ENCODE data around the gene PDYN. TPM values are rescaled to one million over a fixed set of nuclear protein-coding genes. Genes with fewer than 3 reads are reported as not detected.
A peak's percentile ranks its signal among the peaks of the same experiment; 100 is the strongest.

PDYN gene
- total and polyA plus RNA-seq, 2 donors (not counting 1 experiment from before 2014, with no cell fraction given): not detected

DNA sequence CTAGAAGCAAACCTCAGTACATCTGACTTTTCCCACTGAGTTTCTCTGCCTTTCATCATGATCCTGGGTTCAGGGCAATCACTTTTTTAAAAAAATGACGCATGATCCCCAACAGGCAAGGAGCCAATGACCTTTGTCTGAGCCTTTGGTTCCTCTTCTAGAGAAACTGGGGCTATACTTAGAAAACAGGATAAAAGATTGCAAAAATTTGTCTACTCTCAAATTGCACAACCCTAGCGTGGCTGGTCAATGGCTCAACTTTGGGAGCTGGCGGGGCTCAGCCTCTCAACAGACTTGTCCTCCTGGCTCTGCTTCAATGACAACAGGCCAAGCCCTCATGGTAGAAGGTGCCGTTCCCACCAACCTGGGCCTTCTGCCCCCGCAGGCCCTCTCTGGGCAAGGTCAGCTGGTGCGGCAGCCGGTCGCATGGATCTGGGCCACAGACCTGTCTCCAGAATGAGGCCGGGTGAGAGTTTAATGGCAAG, 48.7 kb downstream of the PDYN start:
- Histone ChIP-seq H3K36me3 (ENCODE audit: control insufficient read depth, insufficient read depth, low read length) (no peaks in the 10 kb centered on the region), H2AFZ (ENCODE audit: low read length) (no peak overlapping the region), H3K4me1 (ENCODE audit: control insufficient read depth, extremely low read depth, insufficient read depth, low read length) (no peaks in the 10 kb centered on the region), H3K4me2 (ENCODE audit: extremely low read depth, insufficient read depth, low read length) (no peak overlapping the region), H3K27ac (ENCODE audit: insufficient read depth, low read length) (no peak overlapping the region), H4K20me1 (ENCODE audit: control insufficient read depth, extremely low read depth, insufficient read depth, low read length) (no peaks in the 10 kb centered on the region), H3K9me3 (ENCODE audit: control insufficient read depth, insufficient read depth, low read depth, low read length) (no peaks in the 10 kb centered on the region), H3K27me3 (ENCODE audit: control insufficient read depth, insufficient read depth, low read length) (peaks cover 6% of the 10 kb centered on the region), H3K9ac (ENCODE audit: insufficient read depth, low read length) (no peak overlapping the region), H3K79me2 (ENCODE audit: control insufficient read depth, insufficient read depth, low read length) (no peaks in the 10 kb centered on the region), H3K4me3 (replicated peaks in 1 of 4; ENCODE audit: control extremely low read depth in 1 of 4, insufficient read depth in 1 of 4, low read depth in 3 of 4, low read length in 4 of 4) (no peak overlapping the region)
- DNase-seq (ENCODE audit: low read depth in 2 of 2): peak in 1 of 2 donors; percentile 47
- TF ChIP-seq, protein P1, sequence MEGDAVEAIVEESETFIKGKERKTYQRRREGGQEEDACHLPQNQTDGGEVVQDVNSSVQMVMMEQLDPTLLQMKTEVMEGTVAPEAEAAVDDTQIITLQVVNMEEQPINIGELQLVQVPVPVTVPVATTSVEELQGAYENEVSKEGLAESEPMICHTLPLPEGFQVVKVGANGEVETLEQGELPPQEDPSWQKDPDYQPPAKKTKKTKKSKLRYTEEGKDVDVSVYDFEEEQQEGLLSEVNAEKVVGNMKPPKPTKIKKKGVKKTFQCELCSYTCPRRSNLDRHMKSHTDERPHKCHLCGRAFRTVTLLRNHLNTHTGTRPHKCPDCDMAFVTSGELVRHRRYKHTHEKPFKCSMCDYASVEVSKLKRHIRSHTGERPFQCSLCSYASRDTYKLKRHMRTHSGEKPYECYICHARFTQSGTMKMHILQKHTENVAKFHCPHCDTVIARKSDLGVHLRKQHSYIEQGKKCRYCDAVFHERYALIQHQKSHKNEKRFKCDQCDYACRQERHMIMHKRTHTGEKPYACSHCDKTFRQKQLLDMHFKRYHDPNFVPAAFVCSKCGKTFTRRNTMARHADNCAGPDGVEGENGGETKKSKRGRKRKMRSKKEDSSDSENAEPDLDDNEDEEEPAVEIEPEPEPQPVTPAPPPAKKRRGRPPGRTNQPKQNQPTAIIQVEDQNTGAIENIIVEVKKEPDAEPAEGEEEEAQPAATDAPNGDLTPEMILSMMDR (conservative IDR thresholded peaks at IDR 0.05 in 1 of 2, IDR thresholded peaks at IDR 0.05 in 1 of 2; ENCODE audit: low read depth in 1 of 2, low read length in 2 of 2): no peak
- TF ChIP-seq EZH2 (IDR thresholded peaks at IDR 0.05; ENCODE audit: low read length, missing control alignments): no peak

DNA sequence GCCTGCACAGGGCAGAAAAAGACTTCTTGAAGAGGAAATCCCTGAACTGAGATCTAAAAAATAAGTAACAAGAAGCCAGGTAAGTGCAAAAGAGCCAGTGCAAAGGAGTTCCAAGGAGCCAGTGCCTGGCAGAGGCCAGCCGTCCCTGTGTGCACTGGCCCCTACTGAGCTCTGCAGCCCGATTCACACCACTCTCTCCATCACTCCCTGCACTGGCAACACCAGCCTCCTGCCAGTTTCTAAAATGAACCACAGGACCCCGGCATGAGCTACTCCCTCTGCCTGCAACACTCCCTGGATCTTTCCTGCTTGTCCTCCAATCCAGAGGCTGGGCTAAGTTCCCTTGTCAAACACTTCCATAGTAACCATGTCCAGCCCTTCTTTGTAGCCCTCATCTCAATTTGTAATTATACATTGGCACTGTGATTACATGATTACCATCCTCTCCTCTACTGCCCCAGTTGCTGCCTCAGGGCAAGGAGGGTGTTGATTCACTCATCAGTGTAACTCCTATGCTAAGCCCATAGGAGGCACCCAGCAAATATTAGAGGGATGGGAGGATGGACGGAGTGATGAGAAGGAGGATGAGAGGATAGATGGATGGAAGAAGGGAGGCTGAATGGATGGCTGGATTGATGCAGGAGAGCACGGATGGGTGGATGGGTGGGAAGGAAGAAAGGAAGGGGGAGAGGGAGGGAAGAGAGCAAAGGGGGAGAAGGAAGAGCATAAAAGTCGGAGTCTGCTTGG, 49.3 kb downstream of the PDYN start:
- H4K20me1 ChIP-seq (ENCODE audit: control insufficient read depth, extremely low read depth, insufficient read depth, low read length): no peaks in the 10 kb centered on the region
- H3K27me3 ChIP-seq (ENCODE audit: control insufficient read depth, insufficient read depth, low read length): peaks cover 6% of the 10 kb centered on the region
- no peaks in the 10 kb centered on the region for H3K9me3 ChIP-seq (ENCODE audit: control insufficient read depth, insufficient read depth, low read depth, low read length)
- no peak overlapping the region for H3K4me2 ChIP-seq (ENCODE audit: extremely low read depth, insufficient read depth, low read length)
- H3K4me3 ChIP-seq (replicated peaks in 1 of 4; ENCODE audit: control extremely low read depth in 1 of 4, insufficient read depth in 1 of 4, low read depth in 3 of 4, low read length in 4 of 4): no peak overlapping the region
- H3K27ac ChIP-seq (ENCODE audit: insufficient read depth, low read length): no peak overlapping the region
- DNase-seq (ENCODE audit: low read depth in 2 of 2): no peak
- no peak overlapping the region for H3K9ac ChIP-seq (ENCODE audit: insufficient read depth, low read length)
- H3K36me3 ChIP-seq (ENCODE audit: control insufficient read depth, insufficient read depth, low read length): no peaks in the 10 kb centered on the region
- no peaks in the 10 kb centered on the region for H3K4me1 ChIP-seq (ENCODE audit: control insufficient read depth, extremely low read depth, insufficient read depth, low read length)
- H3K79me2 ChIP-seq (ENCODE audit: control insufficient read depth, insufficient read depth, low read length): no peaks in the 10 kb centered on the region
- no peak for TF ChIP-seq EZH2 (IDR thresholded peaks at IDR 0.05; ENCODE audit: low read length, missing control alignments)
- TF ChIP-seq, protein P1 (conservative IDR thresholded peaks at IDR 0.05 in 1 of 2, IDR thresholded peaks at IDR 0.05 in 1 of 2; ENCODE audit: low read depth in 1 of 2, low read length in 2 of 2): no peak
- no peak overlapping the region for H2AFZ ChIP-seq (ENCODE audit: low read length)

DNA sequence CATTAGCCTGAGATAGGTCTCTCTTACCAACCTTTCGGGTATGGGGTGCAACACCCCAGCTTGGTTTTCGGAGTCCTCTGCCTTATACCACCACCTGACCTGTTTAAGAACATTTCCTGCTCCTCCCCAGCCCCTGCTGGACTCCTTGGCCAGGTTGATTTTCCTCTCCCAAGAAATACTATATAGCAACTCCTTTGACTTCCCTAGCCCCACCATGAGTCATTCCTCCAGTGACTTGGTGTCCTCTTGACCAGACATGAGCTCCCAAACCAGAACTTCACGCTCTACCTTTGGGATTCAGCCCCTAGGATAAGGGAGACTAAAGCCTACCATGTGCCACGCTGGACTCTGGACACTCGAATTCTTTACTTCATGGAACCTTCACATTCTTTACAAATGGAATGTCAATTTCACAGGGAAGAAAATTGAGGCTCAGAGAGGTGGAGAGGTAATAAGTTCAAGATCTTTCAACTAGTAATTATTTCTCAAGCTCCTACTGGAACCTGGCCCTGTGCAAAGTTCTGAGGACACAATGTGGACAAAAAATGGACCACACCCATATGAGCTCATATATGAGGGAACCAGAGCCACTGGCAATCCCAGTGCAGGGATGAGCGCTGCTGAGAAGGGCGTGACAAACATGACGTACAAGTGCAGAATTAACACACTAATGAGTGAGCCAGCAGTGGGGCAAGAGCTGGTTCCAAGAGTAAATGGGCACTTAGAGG, 50.4 kb downstream of the PDYN start:
- no peak overlapping the region for H2AFZ ChIP-seq (ENCODE audit: low read length)
- H3K9ac ChIP-seq (ENCODE audit: insufficient read depth, low read length): no peak overlapping the region
- H3K9me3 ChIP-seq (ENCODE audit: control insufficient read depth, insufficient read depth, low read depth, low read length): no peaks in the 10 kb centered on the region
- TF ChIP-seq EZH2 (IDR thresholded peaks at IDR 0.05; ENCODE audit: low read length, missing control alignments): no peak
- TF ChIP-seq, protein P1 (conservative IDR thresholded peaks at IDR 0.05 in 1 of 2, IDR thresholded peaks at IDR 0.05 in 1 of 2; ENCODE audit: low read depth in 1 of 2, low read length in 2 of 2): no peak
- H3K4me1 ChIP-seq (ENCODE audit: control insufficient read depth, extremely low read depth, insufficient read depth, low read length): no peaks in the 10 kb centered on the region
- no peak overlapping the region for H3K4me2 ChIP-seq (ENCODE audit: extremely low read depth, insufficient read depth, low read length)
- H4K20me1 ChIP-seq (ENCODE audit: control insufficient read depth, extremely low read depth, insufficient read depth, low read length): no peaks in the 10 kb centered on the region
- H3K36me3 ChIP-seq (ENCODE audit: control insufficient read depth, insufficient read depth, low read length): no peaks in the 10 kb centered on the region
- peaks cover 6% of the 10 kb centered on the region for H3K27me3 ChIP-seq (ENCODE audit: control insufficient read depth, insufficient read depth, low read length)
- no peak overlapping the region for H3K27ac ChIP-seq (ENCODE audit: insufficient read depth, low read length)
- no peaks in the 10 kb centered on the region for H3K79me2 ChIP-seq (ENCODE audit: control insufficient read depth, insufficient read depth, low read length)
- DNase-seq (ENCODE audit: low read depth in 2 of 2): peak in 1 of 2 donors; percentile 29
- no peak overlapping the region for H3K4me3 ChIP-seq (replicated peaks in 1 of 4; ENCODE audit: control extremely low read depth in 1 of 4, insufficient read depth in 1 of 4, low read depth in 3 of 4, low read length in 4 of 4)
